T-helper 9 cell (primary cell): Measurements from ENCODE around the gene KLF16.

ENCODE experiments used
- DNase-seq: peaks from one replicate; pipeline ENCODE4 v3.0.0-alpha.2; 2020

KLF16 gene

DNA sequence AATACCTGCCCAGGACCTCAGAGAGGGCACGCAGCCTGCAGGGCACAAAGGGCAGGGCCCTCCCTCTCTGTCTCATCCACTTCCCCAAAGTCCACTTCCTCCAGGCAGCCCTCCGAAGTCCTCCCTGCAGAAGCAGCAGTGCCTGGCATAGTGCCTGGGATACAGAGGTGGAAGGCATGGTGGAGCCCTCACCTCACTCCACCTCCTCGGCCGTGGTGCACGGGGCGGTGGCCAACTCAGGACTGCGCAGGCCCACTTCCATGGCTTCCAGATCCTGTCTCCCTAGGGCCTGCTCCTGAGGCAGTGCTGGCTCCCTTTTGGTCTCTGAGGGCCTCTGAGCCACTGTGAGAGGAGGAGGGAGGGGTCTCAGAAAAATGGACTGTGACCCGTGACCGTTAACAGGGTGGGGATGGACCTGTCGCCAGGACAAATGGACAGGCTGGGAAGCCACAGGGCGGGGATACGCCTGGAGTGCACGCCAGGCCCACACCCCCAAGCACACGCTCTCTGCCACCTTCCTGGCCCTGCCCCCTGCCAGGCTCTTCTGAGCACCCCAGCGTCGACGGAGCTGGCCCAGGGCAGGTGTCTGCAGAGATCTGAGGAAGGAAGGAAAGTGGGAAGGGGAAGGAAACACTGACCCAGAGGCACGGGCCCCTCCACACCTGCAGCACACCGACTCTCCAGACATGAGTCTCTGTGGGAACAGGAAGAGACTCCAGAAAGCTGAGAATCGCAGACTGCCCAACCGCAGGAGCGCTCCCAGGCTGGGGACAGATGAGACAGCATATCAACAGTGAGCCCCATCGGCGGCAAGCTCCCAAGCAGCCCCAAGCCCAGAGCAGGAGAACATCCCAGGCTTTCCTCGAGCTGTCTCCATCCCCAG lies 23.5 kb downstream of the KLF16 start:
- no peak for DNase-seq

DNA sequence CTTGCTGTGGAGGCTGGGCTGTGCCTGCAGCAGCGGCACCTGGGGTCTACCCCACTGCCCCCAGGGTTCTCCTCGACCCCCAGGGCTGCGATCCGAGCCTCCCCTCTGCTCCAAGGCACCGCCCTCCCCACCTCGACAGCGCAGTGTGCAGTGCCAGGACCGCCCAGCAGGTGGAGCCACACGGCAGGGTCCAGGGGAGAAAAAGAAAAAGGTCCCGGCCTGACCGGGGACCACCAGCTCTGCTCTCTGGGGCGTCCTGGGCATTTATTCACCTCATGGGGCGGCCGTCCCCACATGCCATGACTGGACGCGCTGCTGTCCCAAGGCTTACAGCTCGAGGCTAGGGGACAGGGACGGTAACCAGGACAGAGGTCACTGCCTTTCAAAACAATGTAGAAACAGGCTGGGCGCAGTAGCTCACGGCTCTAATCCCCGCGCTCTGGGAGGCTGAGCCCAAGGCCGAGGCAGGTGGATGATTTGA lies 25.7 kb downstream of the KLF16 start:
- peak; percentile 65 for DNase-seq

DNA sequence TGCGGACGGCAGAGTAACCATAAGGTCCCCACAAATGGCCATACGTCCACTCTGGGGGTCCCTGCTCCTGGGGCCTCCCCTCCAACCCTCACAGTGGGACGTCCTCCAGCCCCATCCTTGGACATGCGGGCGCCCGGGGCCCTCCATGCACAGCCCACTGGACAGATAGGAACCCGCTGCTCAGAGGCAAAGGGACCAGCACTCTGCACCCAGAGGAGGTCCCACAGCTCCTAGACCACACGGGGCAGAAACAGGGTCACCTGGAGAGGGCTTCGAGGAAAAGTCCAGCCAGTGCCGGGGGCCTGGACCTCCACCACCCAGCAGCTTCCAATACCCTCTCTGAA lies 26.2 kb downstream of the KLF16 start:
- no peak for DNase-seq

DNA sequence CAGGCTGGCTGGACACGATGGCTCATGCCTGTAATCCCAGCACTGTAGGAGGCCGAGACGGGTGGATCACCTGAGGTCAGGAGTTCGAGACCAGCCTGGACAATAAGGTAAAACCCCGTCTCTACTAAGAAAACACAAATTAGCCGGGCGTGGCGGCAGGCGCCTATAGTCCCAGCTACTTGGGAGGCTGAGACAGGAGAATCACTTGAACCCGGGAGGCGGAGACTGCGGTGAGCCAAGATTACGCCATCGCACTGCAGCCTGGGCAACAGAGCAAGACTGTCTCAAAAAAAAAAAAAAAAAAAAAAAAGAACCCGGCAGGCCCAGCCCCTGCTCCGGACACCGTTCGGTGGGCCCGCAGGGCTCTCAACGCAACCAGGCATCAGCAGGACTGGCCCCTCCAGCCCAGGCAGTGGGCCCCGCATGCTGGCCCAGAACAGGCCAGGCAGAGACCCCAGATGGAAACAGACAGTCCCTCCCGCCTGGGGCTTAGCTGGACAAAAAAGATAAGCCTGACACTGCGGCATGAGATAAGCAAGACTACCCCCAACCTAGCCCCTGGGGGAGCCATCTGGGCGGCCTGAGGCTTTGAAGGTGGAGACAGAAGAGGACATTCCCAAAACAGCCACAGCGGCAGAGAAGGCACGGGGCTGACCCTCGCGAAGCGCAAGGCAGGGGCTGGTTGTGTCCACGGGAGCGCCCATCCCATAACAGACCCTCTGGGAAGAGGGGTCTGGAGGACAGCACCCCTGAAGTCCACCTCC lies 26.7 kb downstream of the KLF16 start:
- DNase-seq: no peak

DNA sequence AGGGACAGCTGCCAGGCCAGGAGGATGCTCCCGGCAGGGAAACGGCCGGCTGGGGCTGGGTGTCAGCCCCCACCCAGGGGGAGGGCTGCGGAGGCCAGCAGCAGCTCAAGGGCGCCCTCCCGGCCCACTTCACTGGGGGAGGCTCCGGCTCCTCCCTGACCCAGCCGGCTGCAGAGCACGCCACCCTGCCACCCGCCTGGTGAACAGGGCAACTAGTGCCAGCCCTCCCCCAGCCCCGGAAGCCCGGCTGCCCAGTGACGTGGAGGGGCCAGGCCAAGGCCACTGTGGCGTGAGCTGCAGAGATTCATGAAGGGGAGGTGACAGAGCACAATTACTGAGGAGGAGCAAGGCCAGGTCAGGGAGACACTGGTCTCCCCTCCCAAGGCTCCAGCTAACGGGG lies 29.8 kb downstream of the KLF16 start:
- no peak for DNase-seq

- DNase-seq: no peak
Measured at GRCh38 chr19:1832046-1832663, 31.2 kb downstream of the KLF16 start.

DNA sequence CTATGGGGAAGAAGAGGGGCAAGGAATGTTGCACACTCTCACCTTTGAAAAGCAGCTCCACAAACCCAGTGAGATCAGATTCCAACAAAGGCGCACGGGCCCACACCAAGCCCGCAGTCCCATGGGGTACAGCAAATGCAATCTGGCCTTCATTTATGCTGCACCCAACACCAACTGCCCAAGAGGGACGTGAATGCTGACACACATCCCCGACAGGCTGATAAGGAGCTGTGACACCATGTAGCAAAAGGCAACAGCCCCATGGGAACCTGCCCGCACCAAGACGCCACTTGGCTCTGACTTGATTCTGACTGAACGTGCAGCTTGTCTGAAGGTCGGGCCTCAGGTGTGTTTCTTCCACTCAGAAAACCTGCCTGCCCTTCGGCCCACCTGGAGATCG lies 32.4 kb downstream of the KLF16 start:
- no peak for DNase-seq

GRCh38 chr19:1830568-1830967 lies 32.8 kb downstream of the KLF16 start:
- DNase-seq: no peak

DNA sequence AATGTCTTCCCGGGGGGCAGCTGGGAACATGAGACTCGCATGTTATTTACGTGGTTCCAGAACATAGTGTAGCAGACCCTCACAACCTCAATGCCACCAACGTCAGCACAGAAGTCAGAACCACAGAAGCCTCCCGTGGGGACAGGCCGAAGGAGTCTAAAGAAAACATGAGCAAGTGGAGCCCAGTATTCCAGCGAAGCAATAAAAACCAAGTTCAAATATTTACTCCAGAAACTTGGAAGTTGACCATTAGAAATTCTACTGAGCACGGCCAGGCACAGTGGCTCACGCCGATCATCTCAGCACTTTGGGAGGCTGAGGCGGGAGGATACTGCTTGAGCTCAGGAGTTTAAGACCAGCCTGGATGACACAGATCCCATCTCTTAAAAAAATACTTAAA lies 33.4 kb downstream of the KLF16 start:
- DNase-seq: no peak

GRCh38 chr19:1828279-1829238 lies 34.8 kb downstream of the KLF16 start:
- DNase-seq: no peak

DNA sequence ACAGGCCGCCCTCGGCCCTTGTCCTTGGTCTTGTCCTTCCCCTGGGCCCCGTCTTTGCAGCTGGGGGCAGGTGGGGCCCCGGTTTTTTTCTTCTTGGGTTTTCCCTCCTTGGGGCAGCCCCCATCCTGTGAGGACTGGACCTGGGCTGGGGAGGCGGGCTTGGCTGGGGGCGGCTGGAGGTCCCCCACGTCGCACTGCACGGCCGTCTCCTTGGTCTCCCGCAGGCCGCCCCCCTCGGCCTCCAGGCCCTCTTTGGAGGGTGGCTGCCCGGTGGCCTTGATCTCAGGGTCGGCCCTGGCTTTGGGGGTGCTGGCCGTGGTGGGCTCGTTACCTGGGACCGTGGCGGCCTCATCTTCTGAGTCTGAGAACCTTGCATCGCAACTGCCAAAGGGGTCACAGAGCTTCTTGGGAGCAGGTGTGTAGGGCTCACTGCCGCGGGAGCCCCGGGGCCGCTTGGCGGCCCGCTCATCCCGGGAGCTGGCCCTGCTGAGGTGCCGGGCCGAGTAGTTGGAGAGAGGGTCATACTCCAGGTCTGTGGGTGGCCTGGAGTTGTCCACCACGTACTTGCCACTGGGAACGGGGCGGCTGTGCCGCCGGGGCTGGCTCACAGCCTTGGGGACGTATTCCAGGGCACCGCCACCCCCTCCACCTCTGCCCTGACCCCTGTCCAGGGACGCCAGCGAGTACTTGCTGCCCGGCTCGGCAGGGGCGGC lies 35.7 kb downstream of the KLF16 start:
- DNase-seq: no peak

DNA sequence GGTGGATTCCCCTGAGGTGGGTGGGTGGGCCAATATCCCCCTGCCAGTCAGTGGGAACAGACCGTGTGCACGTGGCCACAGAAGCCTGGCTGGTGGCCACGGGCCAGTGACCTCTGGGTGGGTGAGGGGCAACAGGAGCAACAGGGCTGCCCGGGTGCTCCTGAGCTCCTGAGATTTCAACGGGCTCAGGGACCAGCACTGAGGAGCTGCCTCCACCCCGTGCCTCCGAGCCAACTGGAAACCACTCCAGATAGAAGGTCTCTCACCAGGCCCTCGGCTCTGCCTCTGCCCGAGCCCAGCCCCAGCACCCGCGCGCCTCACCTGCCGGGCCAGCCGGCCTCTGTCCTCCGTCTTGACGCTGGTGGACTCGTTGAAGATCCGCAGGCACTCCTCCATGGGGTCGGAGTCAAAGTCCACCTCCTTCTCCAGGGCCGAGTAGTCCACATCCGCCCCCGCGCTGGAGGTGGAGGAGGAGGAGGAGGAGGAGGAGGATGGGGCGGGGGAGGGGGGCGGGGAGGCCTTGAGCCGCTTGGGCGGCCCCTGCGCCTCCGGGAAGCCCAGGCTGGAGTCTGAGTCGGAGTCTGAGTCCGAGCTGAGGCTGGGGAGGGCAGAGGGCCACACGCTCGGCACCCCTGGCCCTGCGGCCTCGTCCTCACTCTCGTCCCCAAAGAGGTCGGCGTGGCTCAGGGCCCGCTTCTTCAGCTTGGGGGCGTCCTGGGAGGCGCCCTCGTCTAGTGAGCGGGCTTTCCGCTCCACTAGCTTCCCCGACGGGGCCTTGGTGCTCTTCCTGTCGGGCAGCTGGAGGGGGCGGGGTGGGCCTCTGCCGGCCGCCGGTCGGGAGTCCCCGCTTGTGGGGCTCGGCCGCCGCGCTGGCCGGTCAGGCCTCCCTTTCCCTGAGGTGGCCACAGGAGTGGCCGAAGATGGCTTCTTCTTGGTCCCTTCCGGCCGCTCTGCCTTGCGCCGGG lies 36.5 kb downstream of the KLF16 start:
- no peak for DNase-seq

DNA sequence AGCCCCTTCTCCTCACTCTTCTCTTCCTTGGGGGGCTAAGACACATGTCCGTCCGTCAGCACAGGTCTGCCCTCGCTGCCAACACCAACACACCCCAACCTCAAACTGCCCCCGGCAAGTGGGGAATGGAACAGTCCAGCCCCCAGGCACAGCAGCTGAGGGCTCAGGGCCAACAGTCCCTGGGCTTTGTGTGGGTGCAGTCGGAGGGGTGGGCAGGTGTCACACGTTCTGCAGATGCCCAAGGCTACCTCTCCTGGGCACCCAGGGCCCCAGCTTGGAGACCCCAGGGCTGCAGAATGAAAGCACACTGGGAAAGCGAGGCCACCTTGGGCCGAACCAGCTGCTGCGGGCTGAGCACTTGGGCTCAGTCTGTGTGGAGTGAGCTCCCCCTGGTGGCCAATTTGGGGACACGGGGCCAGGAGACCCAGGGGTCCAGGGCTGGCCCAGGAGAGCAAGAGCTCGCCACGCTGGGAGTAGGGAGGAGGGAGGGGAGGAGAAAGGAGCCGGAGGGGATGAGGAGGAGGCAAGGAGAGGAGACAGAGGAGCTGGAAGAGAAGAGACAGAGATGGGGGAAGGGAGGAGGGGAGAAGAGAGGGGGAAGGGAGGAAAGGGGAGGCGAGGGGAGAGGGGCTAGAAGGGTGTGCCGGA lies 37.3 kb downstream of the KLF16 start:
- DNase-seq: peak; percentile 77

DNA sequence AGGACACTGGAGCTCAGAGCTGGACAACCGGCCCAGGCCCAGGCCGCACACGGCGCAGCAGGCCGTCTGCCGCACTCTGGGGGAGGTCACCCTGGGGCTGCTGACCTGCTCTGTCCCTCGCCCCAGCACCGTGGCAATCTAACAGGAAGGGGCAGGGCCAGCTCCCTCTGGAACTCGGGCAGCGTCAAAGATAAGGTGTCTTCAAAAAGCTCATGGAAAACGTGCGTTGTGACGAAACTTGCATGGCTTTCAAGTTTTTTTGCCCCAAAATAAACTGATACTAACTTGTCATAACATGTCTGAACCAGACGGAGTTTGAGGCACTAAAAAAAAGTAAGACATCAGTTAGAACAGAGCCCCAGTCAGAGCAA lies 39.1 kb downstream of the KLF16 start:
- DNase-seq: no peak

DNA sequence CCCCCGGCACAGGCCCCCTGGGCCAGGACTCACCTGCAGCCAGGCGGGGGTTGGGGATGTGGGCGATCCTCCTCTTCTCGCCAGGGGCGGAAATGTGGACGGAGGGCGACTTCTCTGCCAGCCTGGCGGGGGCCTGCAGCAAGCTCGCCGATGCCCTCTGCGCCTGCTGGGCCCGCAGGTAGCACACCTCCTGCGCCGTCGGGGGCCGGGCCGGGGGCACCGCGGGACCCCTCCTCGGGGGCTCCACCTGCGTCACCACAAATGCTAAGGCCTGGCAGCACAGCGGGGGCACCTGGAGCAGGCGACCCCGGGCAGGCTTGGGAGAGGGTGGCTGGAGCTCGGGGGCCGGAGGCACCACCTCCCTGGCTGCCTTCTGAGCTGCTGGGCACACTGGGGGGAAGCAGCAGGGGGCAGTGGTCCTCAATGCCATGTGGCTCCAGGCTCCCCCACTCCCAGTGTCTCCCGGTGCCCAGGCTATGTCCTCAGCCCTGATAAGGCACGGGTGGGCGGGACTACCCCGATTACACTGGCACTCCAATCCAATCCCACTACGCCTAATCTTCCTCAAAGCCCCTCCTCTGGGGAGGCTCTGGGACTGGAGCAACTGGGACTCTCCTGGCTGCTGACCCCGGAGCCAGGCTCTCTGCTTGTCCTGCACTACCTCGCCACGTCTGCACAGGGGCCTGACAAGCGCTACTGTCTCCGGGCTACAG lies 39.7 kb downstream of the KLF16 start:
- no peak for DNase-seq

GRCh38 chr19:1823020-1823419 lies 40.4 kb downstream of the KLF16 start:
- DNase-seq: no peak

- no peak for DNase-seq
Measured at GRCh38 chr19:1822210-1822609, 41.2 kb downstream of the KLF16 start.

DNA sequence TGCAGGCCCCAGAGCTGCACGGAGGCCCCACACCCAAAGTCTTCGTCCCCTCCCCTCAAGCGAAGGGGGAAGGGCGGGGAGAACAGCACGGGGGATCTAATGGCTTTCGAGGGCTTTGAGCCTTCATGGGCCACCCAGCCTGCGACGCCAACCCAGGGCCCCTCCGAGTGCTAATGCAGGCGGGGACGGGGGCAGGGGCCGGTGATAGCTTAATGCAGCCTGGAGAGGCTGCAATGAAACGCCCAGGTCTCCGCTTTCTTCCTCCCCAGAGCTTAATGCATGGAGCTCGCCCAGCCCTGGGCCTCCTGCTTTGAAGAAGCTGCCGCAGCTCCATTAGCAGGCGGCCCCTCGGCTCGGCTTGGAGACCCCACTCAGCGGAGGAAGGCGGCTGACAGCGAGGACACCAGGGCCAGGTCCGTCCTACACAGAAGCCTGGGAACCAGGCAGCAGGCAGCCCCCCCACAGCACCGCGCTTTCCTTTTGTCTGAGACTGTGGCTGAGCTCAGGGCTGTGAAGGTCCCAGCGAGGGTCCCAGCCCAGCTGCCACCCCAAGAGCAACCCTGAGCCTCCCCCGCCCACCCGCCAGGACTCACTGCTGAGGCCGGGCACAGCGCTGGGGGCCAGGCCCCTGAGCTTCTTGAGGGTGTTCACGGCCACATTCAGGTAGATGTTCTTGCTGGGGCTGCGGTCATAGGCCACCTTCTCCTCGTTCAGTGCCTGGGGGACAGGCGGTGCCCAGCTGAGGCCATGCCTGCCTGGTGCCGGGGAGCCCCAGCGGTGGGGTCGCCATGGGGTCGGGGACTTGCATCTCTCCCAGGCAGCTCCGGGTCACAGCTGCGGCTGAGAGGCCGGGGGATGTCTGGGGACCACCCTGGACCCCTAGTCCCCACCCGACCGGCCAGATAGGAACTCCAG lies 43.8 kb downstream of the KLF16 start:
- DNase-seq: no peak
